HuH-7.5 (cell line): ENCODE measurements around the gene DISP1.
"Not testable (repeated sequence)": the region's sequence is repeated elsewhere in the genome, so short reads cannot be mapped to it uniquely, and the experiment has no call there.

Experiments used
- DNase-seq: peaks from one replicate; pipeline ENCODE4 v3.0.0; 2011; ENCODE audit warnings: low spot score

The DISP1 gene

GRCh38 chr1:222794656-222795474, 20.0 kb upstream of the DISP1 start:
- no peak for DNase-seq

GRCh38 chr1:222798116-222798515, 16.7 kb upstream of the DISP1 start:
- DNase-seq: no peak

GRCh38 chr1:222798975-222799374, 15.9 kb upstream of the DISP1 start:
- no peak for DNase-seq

- DNase-seq: no peak
Observed at GRCh38 chr1:222801067-222801466, 13.8 kb upstream of the DISP1 start.

GRCh38 chr1:222811671-222812070, 3.2 kb upstream of the DISP1 start:
- DNase-seq: no peak

DNA sequence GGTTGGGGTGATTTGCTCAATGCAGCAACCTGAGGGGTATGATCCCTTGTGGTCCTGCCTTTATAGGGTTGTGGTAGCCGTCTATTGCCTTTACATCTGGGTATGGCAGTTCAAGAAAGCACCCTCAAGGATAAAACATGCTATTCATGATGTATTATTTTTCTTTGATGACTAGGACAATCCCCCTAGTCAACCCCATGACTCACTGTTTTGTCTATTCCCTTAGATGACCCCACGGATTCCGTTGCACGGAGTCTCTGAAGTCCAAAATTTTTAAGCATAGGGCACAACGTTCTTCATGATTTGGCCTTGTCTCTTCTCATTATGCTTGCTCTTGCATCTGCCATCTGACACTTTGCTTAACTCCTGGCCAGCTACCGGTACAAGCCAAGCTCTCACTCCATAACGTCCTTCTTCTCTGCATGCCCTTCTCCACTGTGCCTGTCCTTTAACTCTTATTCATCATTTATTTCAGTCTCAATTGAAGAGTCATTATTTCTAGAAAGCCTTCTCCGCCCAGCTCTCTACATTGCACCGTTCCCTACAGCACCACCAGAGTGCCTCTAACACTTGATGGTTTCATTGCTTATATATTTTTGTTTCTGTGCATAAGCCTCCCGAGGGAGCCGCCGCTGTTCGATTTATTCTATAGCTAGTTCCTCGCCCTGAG, 838 bp upstream of the DISP1 start:
- no peak for DNase-seq

DNA sequence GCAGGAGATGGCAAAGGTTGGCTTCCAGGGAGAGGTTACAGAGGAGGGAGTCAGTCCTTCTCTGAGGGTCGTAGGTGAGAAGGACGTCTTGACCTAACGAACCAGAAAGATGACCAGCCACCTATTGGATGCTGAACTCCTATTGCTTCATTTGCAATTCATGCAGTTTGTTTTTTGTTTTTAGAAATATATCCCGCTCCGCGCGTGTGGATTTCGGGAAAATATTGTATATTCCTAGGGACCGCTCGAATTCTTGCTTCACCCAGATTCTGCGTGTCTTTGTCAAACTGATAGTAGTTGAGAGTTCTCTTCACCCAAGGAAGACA, 564 bp downstream of the DISP1 start:
- no peak for DNase-seq

GRCh38 chr1:222817529-222817928, 2.7 kb downstream of the DISP1 start:
- DNase-seq: no peak

- no peak for DNase-seq
Observed at GRCh38 chr1:222818171-222818570, 3.3 kb downstream of the DISP1 start.

DNA sequence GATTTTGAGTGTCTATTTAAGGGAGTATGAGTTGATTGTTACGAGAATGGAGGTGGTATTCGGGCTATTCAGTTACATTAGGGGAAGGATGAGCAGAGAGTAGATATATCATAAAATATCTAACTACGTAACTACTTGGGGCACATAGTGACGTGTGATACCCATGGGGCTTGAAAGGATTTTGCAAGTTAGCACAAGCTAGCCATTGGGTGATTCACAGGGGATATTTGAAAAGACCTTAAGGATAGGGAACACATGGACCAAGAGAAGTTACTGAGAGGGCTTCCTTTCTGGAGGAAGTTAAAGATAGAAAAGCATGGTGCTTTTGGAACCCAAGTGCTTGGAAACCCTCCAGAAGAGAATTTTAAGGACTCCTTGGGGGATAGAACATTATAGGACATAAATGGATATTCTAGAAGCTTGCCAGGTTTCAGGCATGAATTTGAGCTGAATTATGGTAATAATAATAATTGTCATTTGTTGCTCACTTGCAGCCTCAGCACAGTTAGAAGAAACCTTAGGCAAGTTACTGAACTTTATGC, 5.4 kb downstream of the DISP1 start:
- no peak for DNase-seq

DNA sequence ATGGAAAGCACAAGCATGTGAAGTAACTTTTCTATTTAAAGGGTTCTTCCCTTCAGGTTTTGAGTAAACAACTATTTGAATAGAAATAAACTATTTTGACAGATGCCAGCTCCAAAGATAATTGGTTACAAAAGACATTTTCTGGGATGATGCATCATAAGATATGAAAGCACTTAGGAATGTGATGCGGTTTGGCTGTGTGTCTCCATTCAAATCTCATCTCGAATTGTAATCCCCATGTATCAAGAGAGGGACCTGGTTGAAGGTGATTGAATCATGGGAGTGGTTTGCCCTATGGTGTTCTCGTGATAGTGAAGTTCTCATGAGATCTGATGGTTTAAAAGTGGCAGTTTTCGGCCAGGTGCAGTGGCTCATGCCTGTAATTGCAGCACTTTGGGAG, 6.4 kb downstream of the DISP1 start:
- DNase-seq: no peak

DNA sequence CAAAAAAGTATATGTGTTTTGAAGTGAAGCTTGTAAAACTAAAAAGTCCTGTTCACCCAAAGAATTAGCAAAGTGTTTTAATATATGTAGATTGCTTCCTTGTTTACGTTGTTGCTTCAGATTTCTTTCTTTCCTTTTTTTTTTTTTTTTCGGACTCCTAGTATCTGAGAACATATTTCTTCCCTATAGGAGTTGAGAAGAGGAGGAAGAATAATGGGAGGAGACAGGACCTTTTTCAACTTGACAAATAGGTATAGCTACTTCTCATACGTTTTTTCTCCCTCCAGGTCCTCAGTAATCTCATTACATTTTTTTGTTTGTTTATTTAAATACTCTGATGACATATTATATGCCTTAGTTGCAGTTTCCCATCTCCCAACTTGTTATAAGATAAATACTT, 8.9 kb downstream of the DISP1 start:
- no peak for DNase-seq

DNA sequence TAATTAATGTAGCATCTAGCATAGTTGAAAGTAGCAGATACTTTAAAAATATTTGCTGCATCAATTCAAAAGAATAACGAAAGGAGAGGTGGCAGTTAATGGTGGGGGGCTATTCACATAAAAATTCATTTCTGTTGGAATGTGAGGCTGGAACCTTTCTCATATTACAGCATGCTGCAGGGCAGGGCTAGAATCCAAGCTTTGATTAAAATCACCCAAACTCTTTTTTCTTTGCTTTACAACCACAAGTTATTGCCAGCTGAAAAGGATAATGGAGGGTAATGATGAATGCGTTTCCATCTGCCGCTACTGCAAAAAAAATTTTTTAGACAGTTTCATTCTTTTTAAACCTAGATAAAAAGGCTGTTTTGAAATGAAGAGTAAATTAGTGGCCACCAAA, 9.8 kb downstream of the DISP1 start:
- DNase-seq: no peak

GRCh38 chr1:222828939-222829338, 14.1 kb downstream of the DISP1 start:
- no peak for DNase-seq

GRCh38 chr1:222829868-222830267, 15.0 kb downstream of the DISP1 start:
- no peak for DNase-seq

GRCh38 chr1:222833356-222833876, 18.6 kb downstream of the DISP1 start:
- no peak for DNase-seq

DNA sequence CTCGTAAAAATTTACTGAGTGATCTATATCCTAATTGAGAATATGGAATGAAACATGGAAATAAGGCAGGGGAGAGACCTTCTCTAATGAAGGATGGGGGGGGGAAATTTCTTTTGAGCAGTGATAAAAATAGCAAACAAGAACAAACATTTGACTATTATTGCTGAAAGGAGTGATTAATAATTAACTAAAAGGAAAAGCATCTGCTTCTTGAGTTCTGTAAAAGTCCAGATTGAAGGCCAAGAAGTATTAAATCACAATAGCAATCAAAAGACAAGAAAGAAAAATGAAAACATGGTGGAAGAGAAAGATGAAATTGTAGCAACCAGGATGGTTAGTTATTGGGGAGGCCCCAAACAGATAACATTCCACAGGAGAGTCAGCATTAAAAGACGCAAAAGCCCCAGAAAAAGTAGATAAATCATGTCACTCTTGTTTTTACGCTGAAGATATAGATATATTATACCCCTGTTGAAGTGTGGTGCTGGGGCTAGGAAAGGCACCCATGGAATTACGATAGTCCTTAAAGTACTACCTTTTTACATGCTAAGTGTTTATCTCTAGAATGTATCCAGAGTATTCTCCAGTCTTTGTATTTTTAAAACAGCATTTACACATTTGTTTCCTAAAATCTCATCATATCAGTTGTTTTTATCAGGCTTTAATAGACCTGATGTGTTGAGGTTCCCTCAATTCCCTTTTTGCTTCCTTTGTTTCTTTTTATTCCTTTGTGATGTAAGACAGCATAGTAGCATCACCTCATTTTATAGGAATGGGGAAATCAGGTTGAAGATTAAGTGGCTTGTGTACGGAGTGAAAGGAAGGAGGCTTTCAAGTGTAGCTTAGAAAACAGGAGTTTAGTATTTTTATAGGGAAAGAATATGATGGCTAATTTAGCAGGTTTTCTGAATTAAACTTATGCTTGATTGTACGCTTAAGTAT, 28.9 kb downstream of the DISP1 start:
- DNase-seq: no peak

- DNase-seq: no peak
Observed at GRCh38 chr1:222844411-222844779, 29.6 kb downstream of the DISP1 start.

DNA sequence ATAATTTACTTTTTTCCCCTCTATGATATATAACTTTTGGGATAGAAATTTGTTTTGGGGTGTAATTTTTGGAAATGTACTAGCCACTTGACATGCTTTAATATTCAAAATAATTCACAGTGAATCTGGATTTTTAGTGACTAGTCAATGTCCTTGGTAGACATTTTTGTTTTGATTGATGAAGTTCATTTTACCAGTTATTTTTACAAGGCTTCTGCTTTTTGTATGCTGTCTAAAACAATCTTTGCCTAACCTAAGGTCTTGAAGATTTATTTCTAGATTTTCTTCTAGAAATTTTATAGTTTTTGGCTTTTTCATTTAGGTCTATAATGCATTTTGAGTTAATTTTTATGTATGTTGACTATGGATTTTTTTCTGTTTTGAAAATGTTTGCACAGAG, 30.9 kb downstream of the DISP1 start:
- no peak for DNase-seq

GRCh38 chr1:222850550-222850949, 35.7 kb downstream of the DISP1 start:
- not testable (repeated sequence) for DNase-seq

DNA sequence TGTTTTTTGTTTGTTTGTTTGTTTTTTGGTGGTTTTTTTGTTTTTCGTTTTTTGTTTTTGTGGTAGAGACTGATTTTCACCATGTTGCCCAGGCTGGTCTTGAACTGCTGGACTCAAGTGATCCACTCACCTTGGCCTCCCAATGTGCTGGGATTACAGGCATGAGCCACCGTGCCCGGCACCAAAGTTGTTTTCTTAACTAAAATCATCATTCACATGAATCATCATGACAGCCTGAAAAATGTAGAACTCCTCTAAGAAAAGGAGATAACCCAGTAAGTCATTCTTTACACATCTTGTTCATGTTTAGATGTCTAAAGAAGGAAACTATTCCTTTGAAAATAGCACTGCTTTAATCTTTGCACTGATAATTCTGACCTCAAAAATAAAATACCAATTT, 37.5 kb downstream of the DISP1 start:
- no peak for DNase-seq

GRCh38 chr1:222861062-222861461, 46.2 kb downstream of the DISP1 start:
- no peak for DNase-seq
